HEK293 (cell line): Measurements from ENCODE around the gene PLSCR1.

Experiments
- CTCF ChIA-PET: fragments of 350-600 bp; formaldehyde crosslinking; extraction: SDS; loops from one replicate; lab custom pipeline; 2021; ENCODE audit warnings: antibody characterized with exemption; lab: Yijun Ruan, JAX
- POLR2A ChIA-PET: fragments of 300-600 bp; formaldehyde crosslinking; extraction: SDS; loops from one replicate; lab custom pipeline; 2020; ENCODE audit warnings: antibody characterized with exemption, inconsistent platforms; lab: Yijun Ruan, JAX
- H3K27ac ChIP-seq: fragments of 200-500 bp; sonication (Bioruptor generic); 2 replicates; pipeline ENCODE4 v1.5.1; 2014; ENCODE audit warnings: low read depth, low read length, control low read depth, inconsistent platforms; ENCODE audit errors: extremely low read depth
- H3K36me3 ChIP-seq, 2 experiments: fragments of 200-500 bp in 1 of 2; sonication (Bioruptor generic) in 1 of 2; 1 replicate in 1 of 2; 2 replicates in 1 of 2; pipeline ENCODE4 v1.5.1; 2014 to 2017; ENCODE audit warnings: inconsistent platforms in 2 of 2, low read length in 2 of 2; ENCODE audit not compliant: control insufficient read depth in 2 of 2, insufficient read depth in 1 of 2
- H3K4me1 ChIP-seq: fragments of 200-500 bp; sonication (Bioruptor generic); 2 replicates; pipeline ENCODE4 v1.5.1; 2014; ENCODE audit warnings: mild to moderate bottlenecking, low read length, inconsistent platforms; ENCODE audit not compliant: control insufficient read depth, insufficient read depth
- H3K4me3 ChIP-seq: 2 replicates; pipeline ENCODE4 v1.5.1; 2011; ENCODE audit warnings: low read depth, mild to moderate bottlenecking, control low read depth, low read length, moderate library complexity
- H3K9me3 ChIP-seq: fragments of 200-500 bp; sonication (Bioruptor generic); 2 replicates; pipeline ENCODE4 v1.5.1; 2014; ENCODE audit warnings: low read depth, low read length, inconsistent platforms; ENCODE audit not compliant: control insufficient read depth, insufficient read depth
- BCL6B ChIP-seq: fragments of 450-650 bp; formaldehyde crosslinking; IDR thresholded peaks from 2 replicates; pipeline ENCODE4 v1.5.1; 2017; ENCODE audit warnings: missing biosample characterization, missing genetic modification characterization
- HOXD13 ChIP-seq: sonication (generic); formaldehyde crosslinking; IDR thresholded peaks from 2 replicates; pipeline ENCODE4 v1.8.0; 2022; ENCODE audit warnings: missing genetic modification reagents, borderline replicate concordance
- KLF8 ChIP-seq: fragments of 450-650 bp; formaldehyde crosslinking; IDR thresholded peaks from 2 replicates; pipeline ENCODE4 v1.5.1; 2016; ENCODE audit warnings: missing biosample characterization, missing genetic modification characterization
- OVOL3 ChIP-seq: fragments of 450-650 bp; formaldehyde crosslinking; IDR thresholded peaks from 2 replicates; pipeline ENCODE4 v1.5.1; 2016; ENCODE audit warnings: missing biosample characterization, missing genetic modification characterization
- PRDM1 ChIP-seq: fragments of 450-650 bp; formaldehyde crosslinking; IDR thresholded peaks from 2 replicates; pipeline ENCODE4; 2016; ENCODE audit warnings: missing biosample characterization, missing genetic modification characterization
- SP3 ChIP-seq: fragments of 450-650 bp; formaldehyde crosslinking; IDR thresholded peaks from 2 replicates; pipeline ENCODE4 v1.5.1; 2016; ENCODE audit warnings: missing biosample characterization, missing genetic modification characterization
- ZBTB8A ChIP-seq: fragments of 450-650 bp; formaldehyde crosslinking; IDR thresholded peaks from 2 replicates; pipeline ENCODE4 v1.5.1; 2016; ENCODE audit warnings: missing biosample characterization, missing genetic modification characterization
- ZFHX2 ChIP-seq: fragments of 450-650 bp; formaldehyde crosslinking; conservative IDR thresholded peaks from 2 replicates; pipeline ENCODE4 v1.5.1; 2016; ENCODE audit warnings: missing biosample characterization, missing genetic modification characterization
- ZNF148 ChIP-seq: fragments of 450-650 bp; formaldehyde crosslinking; IDR thresholded peaks from 2 replicates; pipeline ENCODE4 v1.5.0; 2017; ENCODE audit warnings: missing biosample characterization, missing genetic modification characterization, borderline replicate concordance
- ZNF169 ChIP-seq: fragments of 450-650 bp; formaldehyde crosslinking; IDR thresholded peaks from 2 replicates; pipeline ENCODE4 v1.5.1; 2016; ENCODE audit warnings: missing biosample characterization, missing genetic modification characterization
- ZNF274 ChIP-seq, 2 experiments: fragments of 200-500 bp in 1 of 2; fragments of 450-650 bp in 1 of 2; sonication (Bioruptor generic) in 1 of 2; formaldehyde crosslinking in 1 of 2; IDR thresholded peaks; 2 replicates each; pipeline versions ENCODE4 v1.5.1 to v1.6.1; 2014 to 2016; ENCODE audit warnings: borderline replicate concordance in 1 of 2, inconsistent platforms in 1 of 2, low read length in 1 of 2, missing biosample characterization in 1 of 2, missing genetic modification characterization in 1 of 2
- ZNF324 ChIP-seq: fragments of 450-650 bp; formaldehyde crosslinking; IDR thresholded peaks from 2 replicates; pipeline ENCODE4 v1.5.1; 2016; ENCODE audit warnings: missing biosample characterization, missing genetic modification characterization
- ZNF366 ChIP-seq: fragments of 450-650 bp; formaldehyde crosslinking; conservative IDR thresholded peaks from 2 replicates; pipeline ENCODE4 v1.5.1; 2016; ENCODE audit warnings: missing biosample characterization, missing genetic modification characterization
- ZNF394 ChIP-seq: fragments of 450-650 bp; formaldehyde crosslinking; IDR thresholded peaks from 2 replicates; pipeline ENCODE4 v1.5.1; 2016; ENCODE audit warnings: missing biosample characterization, missing genetic modification characterization, mild to moderate bottlenecking, moderate library complexity, borderline replicate concordance
- ZNF404 ChIP-seq: fragments of 450-650 bp; formaldehyde crosslinking; IDR thresholded peaks from 2 replicates; pipeline ENCODE4 v1.5.1; 2017; ENCODE audit warnings: missing biosample characterization, missing genetic modification characterization
- ZNF433 ChIP-seq: fragments of 450-650 bp; formaldehyde crosslinking; IDR thresholded peaks from 2 replicates; pipeline ENCODE4 v1.5.1; 2016; ENCODE audit warnings: missing biosample characterization, missing genetic modification characterization, low read depth
- ZNF510 ChIP-seq: fragments of 450-650 bp; formaldehyde crosslinking; IDR thresholded peaks from 2 replicates; pipeline ENCODE4 v1.5.1; 2018; ENCODE audit warnings: mild to moderate bottlenecking, missing genetic modification characterization, missing biosample characterization; ENCODE audit not compliant: insufficient replicate concordance
- ZNF623 ChIP-seq: fragments of 450-650 bp; formaldehyde crosslinking; IDR thresholded peaks from 2 replicates; pipeline ENCODE4 v1.5.1; 2016; ENCODE audit warnings: missing biosample characterization, missing genetic modification characterization
- ZNF654 ChIP-seq: fragments of 450-650 bp; formaldehyde crosslinking; IDR thresholded peaks from 2 replicates; pipeline ENCODE4 v1.5.1; 2016; ENCODE audit warnings: low read depth, missing biosample characterization, missing genetic modification characterization
- ZNF777 ChIP-seq: fragments of 450-650 bp; formaldehyde crosslinking; IDR thresholded peaks from 2 replicates; pipeline ENCODE4 v1.5.1; 2017; ENCODE audit warnings: missing biosample characterization, missing genetic modification characterization, borderline replicate concordance
- ZNF791 ChIP-seq: fragments of 450-650 bp; formaldehyde crosslinking; IDR thresholded peaks from 2 replicates; pipeline ENCODE4 v1.5.1; 2016; ENCODE audit warnings: missing biosample characterization, missing genetic modification characterization
- ZSCAN5A ChIP-seq: fragments of 450-650 bp; formaldehyde crosslinking; IDR thresholded peaks from 2 replicates; pipeline ENCODE4 v1.5.1; 2016; ENCODE audit warnings: missing biosample characterization, missing genetic modification characterization
- TF ChIP-seq, protein P1 (sequence below): fragments of 450-650 bp; formaldehyde crosslinking; IDR thresholded peaks from 2 replicates; pipeline ENCODE4 v1.5.1; 2016; ENCODE audit warnings: missing biosample characterization, missing genetic modification characterization, borderline replicate concordance

PLSCR1 gene

GRCh38 chr3:146540978-146541377 is 3.4 kb downstream of the PLSCR1 start (continued):
- TF ChIP-seq ZNF148 (tag by site-specific recombination), result no peak
- TF ChIP-seq KLF8 (tag by site-specific recombination), result no peak
- no peak for TF ChIP-seq ZNF623 (tag by site-specific recombination)
- TF ChIP-seq BCL6B (tag by site-specific recombination), result no peak
- TF ChIP-seq ZNF169 (tag by site-specific recombination), result no peak
- no peak for TF ChIP-seq ZFHX2 (tag by site-specific recombination)
- no peak for TF ChIP-seq ZNF791 (tag by site-specific recombination)
- TF ChIP-seq ZNF366 (tag by site-specific recombination), result no peak
- no peak for TF ChIP-seq ZNF324

- Histone ChIP-seq H3K4me3 (no peak overlapping the region), H3K36me3 (peaks cover 0 to 3% of the 10 kb centered on the region in 2 experiments; a peak in 1 of 3 replicates), H3K4me1 (no peaks in the 10 kb centered on the region), H3K9me3 (no peaks in the 10 kb centered on the region), H3K27ac (no peak overlapping the region)
- TF ChIP-seq ZNF274 (IDR thresholded peaks at IDR 0.05; ENCODE audit: low read length), result no peak
- TF ChIP-seq ZNF274 (tag by site-specific recombination; IDR thresholded peaks at IDR 0.05; ENCODE audit: borderline replicate concordance), result no peak
- ChIA-PET POLR2A (no interaction called here), CTCF (no interaction called here)
Observed at GRCh38 chr3:146540236-146540635, 4.2 kb downstream of the PLSCR1 start.

GRCh38 chr3:146539315-146539714 is 5.1 kb downstream of the PLSCR1 start:
- H3K36me3 ChIP-seq, result peaks cover 0 to 3% of the 10 kb centered on the region in 2 experiments; a peak in 1 of 3 replicates
- CTCF ChIA-PET, result no interaction called here
- no peak overlapping the region for H3K4me3 ChIP-seq
- H3K27ac ChIP-seq, result no peak overlapping the region
- no peaks in the 10 kb centered on the region for H3K9me3 ChIP-seq
- no peaks in the 10 kb centered on the region for H3K4me1 ChIP-seq
- POLR2A ChIA-PET, result no interaction called here
- TF ChIP-seq, protein P1, sequence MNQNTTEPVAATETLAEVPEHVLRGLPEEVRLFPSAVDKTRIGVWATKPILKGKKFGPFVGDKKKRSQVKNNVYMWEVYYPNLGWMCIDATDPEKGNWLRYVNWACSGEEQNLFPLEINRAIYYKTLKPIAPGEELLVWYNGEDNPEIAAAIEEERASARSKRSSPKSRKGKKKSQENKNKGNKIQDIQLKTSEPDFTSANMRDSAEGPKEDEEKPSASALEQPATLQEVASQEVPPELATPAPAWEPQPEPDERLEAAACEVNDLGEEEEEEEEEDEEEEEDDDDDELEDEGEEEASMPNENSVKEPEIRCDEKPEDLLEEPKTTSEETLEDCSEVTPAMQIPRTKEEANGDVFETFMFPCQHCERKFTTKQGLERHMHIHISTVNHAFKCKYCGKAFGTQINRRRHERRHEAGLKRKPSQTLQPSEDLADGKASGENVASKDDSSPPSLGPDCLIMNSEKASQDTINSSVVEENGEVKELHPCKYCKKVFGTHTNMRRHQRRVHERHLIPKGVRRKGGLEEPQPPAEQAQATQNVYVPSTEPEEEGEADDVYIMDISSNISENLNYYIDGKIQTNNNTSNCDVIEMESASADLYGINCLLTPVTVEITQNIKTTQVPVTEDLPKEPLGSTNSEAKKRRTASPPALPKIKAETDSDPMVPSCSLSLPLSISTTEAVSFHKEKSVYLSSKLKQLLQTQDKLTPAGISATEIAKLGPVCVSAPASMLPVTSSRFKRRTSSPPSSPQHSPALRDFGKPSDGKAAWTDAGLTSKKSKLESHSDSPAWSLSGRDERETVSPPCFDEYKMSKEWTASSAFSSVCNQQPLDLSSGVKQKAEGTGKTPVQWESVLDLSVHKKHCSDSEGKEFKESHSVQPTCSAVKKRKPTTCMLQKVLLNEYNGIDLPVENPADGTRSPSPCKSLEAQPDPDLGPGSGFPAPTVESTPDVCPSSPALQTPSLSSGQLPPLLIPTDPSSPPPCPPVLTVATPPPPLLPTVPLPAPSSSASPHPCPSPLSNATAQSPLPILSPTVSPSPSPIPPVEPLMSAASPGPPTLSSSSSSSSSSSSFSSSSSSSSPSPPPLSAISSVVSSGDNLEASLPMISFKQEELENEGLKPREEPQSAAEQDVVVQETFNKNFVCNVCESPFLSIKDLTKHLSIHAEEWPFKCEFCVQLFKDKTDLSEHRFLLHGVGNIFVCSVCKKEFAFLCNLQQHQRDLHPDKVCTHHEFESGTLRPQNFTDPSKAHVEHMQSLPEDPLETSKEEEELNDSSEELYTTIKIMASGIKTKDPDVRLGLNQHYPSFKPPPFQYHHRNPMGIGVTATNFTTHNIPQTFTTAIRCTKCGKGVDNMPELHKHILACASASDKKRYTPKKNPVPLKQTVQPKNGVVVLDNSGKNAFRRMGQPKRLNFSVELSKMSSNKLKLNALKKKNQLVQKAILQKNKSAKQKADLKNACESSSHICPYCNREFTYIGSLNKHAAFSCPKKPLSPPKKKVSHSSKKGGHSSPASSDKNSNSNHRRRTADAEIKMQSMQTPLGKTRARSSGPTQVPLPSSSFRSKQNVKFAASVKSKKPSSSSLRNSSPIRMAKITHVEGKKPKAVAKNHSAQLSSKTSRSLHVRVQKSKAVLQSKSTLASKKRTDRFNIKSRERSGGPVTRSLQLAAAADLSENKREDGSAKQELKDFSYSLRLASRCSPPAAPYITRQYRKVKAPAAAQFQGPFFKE, result no peak
- no peak for TF ChIP-seq ZNF654 (tag by site-specific recombination)
- TF ChIP-seq HOXD13, result no peak
- TF ChIP-seq ZFHX2 (tag by site-specific recombination), result no peak
- TF ChIP-seq PRDM1 (tag by site-specific recombination), result no peak
- no peak for TF ChIP-seq ZNF404 (tag by site-specific recombination)
- no peak for TF ChIP-seq ZNF394
- no peak for TF ChIP-seq SP3 (tag by site-specific recombination)
- TF ChIP-seq ZNF777 (tag by site-specific recombination), result no peak
- no peak for TF ChIP-seq ZNF510 (tag by site-specific recombination)
- no peak for TF ChIP-seq OVOL3 (tag by site-specific recombination)
- TF ChIP-seq ZBTB8A, result no peak
- TF ChIP-seq ZNF433 (tag by site-specific recombination), result no peak
- TF ChIP-seq ZSCAN5A, result no peak
